HL-60 (cell line): ENCODE results near the gene GBX1.

Experiments used
- TF ChIP-seq, protein P1 (sequence below): IDR thresholded peaks from 2 replicates; pipeline ENCODE4 v1.6.1; 2012; ENCODE audit warnings: low read depth; ENCODE audit not compliant: insufficient replicate concordance
- TF ChIP-seq, protein P2 (sequence below): IDR thresholded peaks from one replicate; pipeline ENCODE4 v1.5.1; 2011; ENCODE audit warnings: low read length, control low read depth, inconsistent platforms; ENCODE audit not compliant: insufficient read depth

DNA sequence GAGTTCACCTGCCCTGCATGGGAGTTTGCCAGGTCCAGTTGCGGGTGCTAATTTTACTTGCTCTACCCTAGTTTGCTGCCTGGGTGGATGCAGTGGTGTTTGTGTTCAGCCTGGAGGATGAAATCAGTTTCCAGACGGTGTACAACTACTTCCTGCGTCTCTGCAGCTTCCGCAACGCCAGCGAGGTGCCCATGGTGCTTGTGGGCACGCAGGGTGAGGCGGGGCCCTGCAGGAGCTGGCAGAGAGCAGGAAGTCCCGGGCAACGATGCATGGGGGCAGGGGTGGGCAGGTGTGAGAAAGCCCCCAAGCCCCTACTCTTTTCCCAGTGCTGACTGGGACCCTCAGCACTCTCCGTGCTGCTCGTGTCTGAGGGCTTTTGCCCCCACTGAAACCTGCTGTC lies 49.9 kb downstream of the GBX1 start:
- TF ChIP-seq, protein P1, sequence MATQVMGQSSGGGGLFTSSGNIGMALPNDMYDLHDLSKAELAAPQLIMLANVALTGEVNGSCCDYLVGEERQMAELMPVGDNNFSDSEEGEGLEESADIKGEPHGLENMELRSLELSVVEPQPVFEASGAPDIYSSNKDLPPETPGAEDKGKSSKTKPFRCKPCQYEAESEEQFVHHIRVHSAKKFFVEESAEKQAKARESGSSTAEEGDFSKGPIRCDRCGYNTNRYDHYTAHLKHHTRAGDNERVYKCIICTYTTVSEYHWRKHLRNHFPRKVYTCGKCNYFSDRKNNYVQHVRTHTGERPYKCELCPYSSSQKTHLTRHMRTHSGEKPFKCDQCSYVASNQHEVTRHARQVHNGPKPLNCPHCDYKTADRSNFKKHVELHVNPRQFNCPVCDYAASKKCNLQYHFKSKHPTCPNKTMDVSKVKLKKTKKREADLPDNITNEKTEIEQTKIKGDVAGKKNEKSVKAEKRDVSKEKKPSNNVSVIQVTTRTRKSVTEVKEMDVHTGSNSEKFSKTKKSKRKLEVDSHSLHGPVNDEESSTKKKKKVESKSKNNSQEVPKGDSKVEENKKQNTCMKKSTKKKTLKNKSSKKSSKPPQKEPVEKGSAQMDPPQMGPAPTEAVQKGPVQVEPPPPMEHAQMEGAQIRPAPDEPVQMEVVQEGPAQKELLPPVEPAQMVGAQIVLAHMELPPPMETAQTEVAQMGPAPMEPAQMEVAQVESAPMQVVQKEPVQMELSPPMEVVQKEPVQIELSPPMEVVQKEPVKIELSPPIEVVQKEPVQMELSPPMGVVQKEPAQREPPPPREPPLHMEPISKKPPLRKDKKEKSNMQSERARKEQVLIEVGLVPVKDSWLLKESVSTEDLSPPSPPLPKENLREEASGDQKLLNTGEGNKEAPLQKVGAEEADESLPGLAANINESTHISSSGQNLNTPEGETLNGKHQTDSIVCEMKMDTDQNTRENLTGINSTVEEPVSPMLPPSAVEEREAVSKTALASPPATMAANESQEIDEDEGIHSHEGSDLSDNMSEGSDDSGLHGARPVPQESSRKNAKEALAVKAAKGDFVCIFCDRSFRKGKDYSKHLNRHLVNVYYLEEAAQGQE: no peak
- TF ChIP-seq, protein P2, sequence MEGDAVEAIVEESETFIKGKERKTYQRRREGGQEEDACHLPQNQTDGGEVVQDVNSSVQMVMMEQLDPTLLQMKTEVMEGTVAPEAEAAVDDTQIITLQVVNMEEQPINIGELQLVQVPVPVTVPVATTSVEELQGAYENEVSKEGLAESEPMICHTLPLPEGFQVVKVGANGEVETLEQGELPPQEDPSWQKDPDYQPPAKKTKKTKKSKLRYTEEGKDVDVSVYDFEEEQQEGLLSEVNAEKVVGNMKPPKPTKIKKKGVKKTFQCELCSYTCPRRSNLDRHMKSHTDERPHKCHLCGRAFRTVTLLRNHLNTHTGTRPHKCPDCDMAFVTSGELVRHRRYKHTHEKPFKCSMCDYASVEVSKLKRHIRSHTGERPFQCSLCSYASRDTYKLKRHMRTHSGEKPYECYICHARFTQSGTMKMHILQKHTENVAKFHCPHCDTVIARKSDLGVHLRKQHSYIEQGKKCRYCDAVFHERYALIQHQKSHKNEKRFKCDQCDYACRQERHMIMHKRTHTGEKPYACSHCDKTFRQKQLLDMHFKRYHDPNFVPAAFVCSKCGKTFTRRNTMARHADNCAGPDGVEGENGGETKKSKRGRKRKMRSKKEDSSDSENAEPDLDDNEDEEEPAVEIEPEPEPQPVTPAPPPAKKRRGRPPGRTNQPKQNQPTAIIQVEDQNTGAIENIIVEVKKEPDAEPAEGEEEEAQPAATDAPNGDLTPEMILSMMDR: no peak
